Cardiac fibroblast (primary cell): ENCODE results near the gene TLL2.

Experiments used
- DNase-seq, 2 donors: peaks; one replicate each; pipeline versions ENCODE4 v3.0.0 to v3.0.0-alpha.2; 2010; ENCODE audit warnings: low read depth in 2 of 2
- H3K4me3 ChIP-seq, 2 donors: replicated peaks in 1 of 2; 1 replicate in 1 of 2; 2 replicates in 1 of 2; pipeline ENCODE4 v1.5.1; 2011; ENCODE audit warnings: low read depth in 2 of 2, low read length in 2 of 2, mild to moderate bottlenecking in 2 of 2, moderate library complexity in 1 of 2
- CTCF ChIP-seq: IDR thresholded peaks from one replicate; pipeline ENCODE4 v1.5.1; 2011; ENCODE audit warnings: low read depth, mild to moderate bottlenecking, low read length, inconsistent platforms

The TLL2 gene

GRCh38 chr10:96468845-96469244 is 44.9 kb downstream of the TLL2 start:
- no peak overlapping the region for H3K4me3 ChIP-seq
- TF ChIP-seq CTCF: no peak
- DNase-seq: no peak

GRCh38 chr10:96465599-96465998 is 48.1 kb downstream of the TLL2 start:
- TF ChIP-seq CTCF: no peak
- no peak for DNase-seq
- no peak overlapping the region for H3K4me3 ChIP-seq

- no peak for TF ChIP-seq CTCF
- H3K4me3 ChIP-seq: no peak overlapping the region
- DNase-seq: no peak
Measured at GRCh38 chr10:96463562-96463961, 50.2 kb downstream of the TLL2 start.

GRCh38 chr10:96462606-96463151 is 51.0 kb downstream of the TLL2 start:
- no peak for DNase-seq
- no peak overlapping the region for H3K4me3 ChIP-seq
- no peak for TF ChIP-seq CTCF

- DNase-seq: no peak
- H3K4me3 ChIP-seq: no peak overlapping the region
- TF ChIP-seq CTCF: no peak
Measured at GRCh38 chr10:96460316-96460715, 53.4 kb downstream of the TLL2 start.

- TF ChIP-seq CTCF: no peak
- no peak for DNase-seq
- H3K4me3 ChIP-seq: no peak overlapping the region
Measured at GRCh38 chr10:96457341-96457740, 56.4 kb downstream of the TLL2 start.

- TF ChIP-seq CTCF: no peak
- H3K4me3 ChIP-seq: no peak overlapping the region
- DNase-seq: no peak
Measured at GRCh38 chr10:96456296-96456840, 57.4 kb downstream of the TLL2 start.
